Smooth muscle cell (in vitro differentiated cells): Measurements from ENCODE around the gene PLEKHA5. TPM values are rescaled to one million over a fixed set of nuclear protein-coding genes. Genes with fewer than 3 reads are reported as not detected.

Experiments used
- DNase-seq: peaks from one replicate; lab custom pipeline; 2025; ENCODE audit not compliant: unreplicated experiment; lab: John Stamatoyannopoulos, UW
- H2AFZ ChIP-seq: fragments of 200-600 bp; sonication (generic); 2 replicates; pipeline ENCODE4 v1.6.0; 2016; ENCODE audit warnings: antibody characterized with exemption, low read depth, mild to moderate bottlenecking
- H3F3A ChIP-seq: fragments of 200-600 bp; sonication (generic); 2 replicates; pipeline ENCODE4 v1.6.0; 2017; ENCODE audit warnings: antibody characterized with exemption, low read depth
- H3K27ac ChIP-seq: fragments of 200-600 bp; sonication (generic); 2 replicates; pipeline ENCODE4 v1.5.1; 2016; ENCODE audit warnings: low read depth, mild to moderate bottlenecking
- H3K27me3 ChIP-seq: fragments of 200-600 bp; sonication (generic); 2 replicates; pipeline ENCODE4 v1.6.1; 2016; ENCODE audit warnings: low read depth, mild to moderate bottlenecking
- H3K36me3 ChIP-seq: fragments of 200-600 bp; sonication (generic); 2 replicates; pipeline ENCODE4 v1.5.1; 2016; ENCODE audit warnings: low read depth
- H3K4me1 ChIP-seq: fragments of 200-600 bp; sonication (generic); 2 replicates; pipeline ENCODE4 v1.5.1; 2016; ENCODE audit warnings: low read depth
- H3K4me2 ChIP-seq: fragments of 200-600 bp; sonication (generic); 2 replicates; pipeline ENCODE4 v1.6.0; 2016; ENCODE audit warnings: mild to moderate bottlenecking
- H3K4me3 ChIP-seq: fragments of 200-600 bp; sonication (generic); 2 replicates; pipeline ENCODE4 v1.5.1; 2016; ENCODE audit warnings: mild to moderate bottlenecking
- H3K79me2 ChIP-seq: fragments of 200-600 bp; sonication (generic); 2 replicates; pipeline ENCODE4 v1.6.0; 2016; ENCODE audit warnings: low read depth, mild to moderate bottlenecking
- H3K9ac ChIP-seq: fragments of 200-600 bp; sonication (generic); 2 replicates; pipeline ENCODE4 v1.6.0; 2016; ENCODE audit warnings: low read depth
- H3K9me3 ChIP-seq: fragments of 200-600 bp; sonication (generic); replicated peaks from 2 replicates; pipeline ENCODE4 v1.5.1; 2016; ENCODE audit warnings: low read depth
- H4K20me1 ChIP-seq: fragments of 200-600 bp; sonication (generic); 2 replicates; pipeline ENCODE4 v1.6.0; 2016; ENCODE audit warnings: low read depth
- CTCF ChIP-seq: fragments of 200-600 bp; sonication (generic); IDR thresholded peaks from 2 replicates; pipeline ENCODE4 v1.5.1; 2017; ENCODE audit warnings: borderline replicate concordance, mild to moderate bottlenecking, antibody characterized with exemption; ENCODE audit not compliant: insufficient read depth, poor library complexity, severe bottlenecking
- WGBS: methylation state at CpG from one replicate; pipeline ENCODE4 v1.1.7; 2016; ENCODE audit warnings: low lambda C conversion rate; 5-methylcytosine and 5-hydroxymethylcytosine counted together
- polyA plus RNA-seq: library from polyadenylated mRNA; unstranded; fragments of >200 nt; fragmentation: Nextera tagmentation; extraction: Ambion mirVana; gene quantifications from 2 replicates; pipeline ENCODE4 v1.2.1, GENCODE V29; 2016
- total RNA-seq: library from RNA; depleted of rRNA; stranded (reverse); fragments of >200 nt; gene quantifications from 2 replicates; pipeline ENCODE4 v1.2.3, GENCODE V29; 2014

PLEKHA5 gene
- total and polyA plus RNA-seq, 2 experiments from 2014 or later: 21.4 to 43.1 TPM

GRCh38 chr12:19131025-19131444 lies 1.5 kb downstream of the PLEKHA5 start:
- no peak for TF ChIP-seq CTCF
- under 1% methylated on average over 7 of the region's 7 CpGs for WGBS
- H3K4me2 ChIP-seq: peak overlapping the region; percentile 96
- H3K27me3 ChIP-seq: no peaks in the 10 kb centered on the region
- H3K9me3 ChIP-seq: no peaks in the 10 kb centered on the region
- H3K4me1 ChIP-seq: peaks cover 38% of the 10 kb centered on the region
- H4K20me1 ChIP-seq: no peaks in the 10 kb centered on the region
- no peaks in the 10 kb centered on the region for H3K36me3 ChIP-seq
- H3K4me3 ChIP-seq: peak overlapping the region; percentile 98
- peak overlapping the region; percentile 86 for H2AFZ ChIP-seq
- peaks cover 19% of the 10 kb centered on the region for H3F3A ChIP-seq
- H3K27ac ChIP-seq: peak overlapping the region; percentile 74
- peaks cover 47% of the 10 kb centered on the region for H3K79me2 ChIP-seq
- no peak for DNase-seq
- peak overlapping the region; percentile 66 for H3K9ac ChIP-seq

GRCh38 chr12:19138551-19138950 lies 9.0 kb downstream of the PLEKHA5 start:
- Histone ChIP-seq H3K27me3 (no peaks in the 10 kb centered on the region), H3K4me1 (peaks cover 32% of the 10 kb centered on the region), H3K36me3 (no peaks in the 10 kb centered on the region), H3F3A (no peaks in the 10 kb centered on the region), H3K4me2 (no peak overlapping the region), H3K4me3 (no peak overlapping the region), H2AFZ (no peak overlapping the region), H3K27ac (peak overlapping the region; percentile 38), H3K9ac (no peak overlapping the region), H3K9me3 (no peaks in the 10 kb centered on the region), H4K20me1 (peaks cover 36% of the 10 kb centered on the region), H3K79me2 (peaks cover 86% of the 10 kb centered on the region)
- no peak for TF ChIP-seq CTCF
- DNase-seq: no peak
- 47% methylated on average over 4 of the region's 4 CpGs for WGBS

DNA sequence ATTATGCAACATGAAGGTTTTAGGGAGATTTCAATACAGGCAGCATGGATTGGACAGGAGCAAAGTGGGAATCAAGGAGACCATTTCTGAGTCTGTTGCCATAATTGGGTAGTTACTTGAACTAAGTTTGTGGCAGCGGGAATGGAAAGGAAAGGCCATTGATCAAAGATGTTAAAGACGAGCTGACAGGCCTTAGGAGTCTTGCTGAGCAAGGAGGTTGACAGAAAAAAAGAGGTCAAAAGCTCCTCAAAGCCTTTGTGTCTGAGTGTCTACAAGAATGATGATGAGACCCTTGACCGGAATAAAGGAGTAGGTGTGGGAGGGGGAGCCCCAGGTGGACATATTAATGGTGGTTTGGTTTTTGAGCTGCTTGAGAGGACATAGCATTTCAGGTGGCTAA lies 9.4 kb downstream of the PLEKHA5 start:
- Histone ChIP-seq H3K4me3 (no peak overlapping the region), H3K27me3 (no peaks in the 10 kb centered on the region), H3K79me2 (peaks cover 86% of the 10 kb centered on the region), H3K9ac (no peak overlapping the region), H3K36me3 (no peaks in the 10 kb centered on the region), H3K4me1 (peaks cover 28% of the 10 kb centered on the region), H4K20me1 (peaks cover 40% of the 10 kb centered on the region), H3K9me3 (no peaks in the 10 kb centered on the region), H3K27ac (peak overlapping the region; percentile 38), H3F3A (no peaks in the 10 kb centered on the region), H3K4me2 (no peak overlapping the region), H2AFZ (no peak overlapping the region)
- DNase-seq: no peak
- no peak for TF ChIP-seq CTCF
- 75% methylated on average over 3 of the region's 3 CpGs for WGBS

GRCh38 chr12:19139615-19140194 lies 10.2 kb downstream of the PLEKHA5 start:
- Histone ChIP-seq H3K79me2 (peaks cover 84% of the 10 kb centered on the region), H3F3A (no peaks in the 10 kb centered on the region), H3K4me2 (no peak overlapping the region), H3K36me3 (no peaks in the 10 kb centered on the region), H3K4me1 (peaks cover 21% of the 10 kb centered on the region), H3K27me3 (no peaks in the 10 kb centered on the region), H4K20me1 (peaks cover 42% of the 10 kb centered on the region), H3K9me3 (no peaks in the 10 kb centered on the region), H3K9ac (no peak overlapping the region), H3K27ac (no peak overlapping the region), H3K4me3 (no peak overlapping the region), H2AFZ (no peak overlapping the region)
- 66% methylated on average over 3 of the region's 3 CpGs for WGBS
- DNase-seq: no peak
- no peak for TF ChIP-seq CTCF
